Lower lobe of right lung (tissue), 2 donors: ENCODE measurements around the gene TTYH2. TPM values are rescaled to one million over a fixed set of nuclear protein-coding genes. Genes with fewer than 3 reads are reported as not detected.
A peak's percentile ranks its signal among the peaks of the same experiment; 100 is the strongest.
"Not testable (repeated sequence)": the region's sequence is repeated elsewhere in the genome, so short reads cannot be mapped to it uniquely, and the experiment has no call there.

ENCODE experiments used
- ATAC-seq, 2 donors: fragments of 200-7000 bp; cut with Tn5 transposase; one replicate each; pipeline ENCODE4 v1.9.1; 2020 to 2022; ENCODE audit warnings: mild to moderate bottlenecking in 2 of 2, moderate library complexity in 2 of 2
- DNase-seq: peaks from one replicate; pipeline ENCODE4 v3.0.0-alpha.2; 2020
- H3K27ac ChIP-seq: fragments of 200-600 bp; one replicate; pipeline ENCODE4 v1.8.0; 2022
- H3K27me3 ChIP-seq: fragments of 200-600 bp; one replicate; pipeline ENCODE4 v1.8.0; 2022; ENCODE audit warnings: low read depth
- H3K36me3 ChIP-seq: fragments of 200-600 bp; one replicate; pipeline ENCODE4 v1.8.0; 2022; ENCODE audit warnings: mild to moderate bottlenecking
- H3K4me1 ChIP-seq: fragments of 200-600 bp; one replicate; pipeline ENCODE4 v1.8.0; 2022
- H3K4me3 ChIP-seq: fragments of 200-600 bp; one replicate; pipeline ENCODE4 v1.8.0; 2022; ENCODE audit warnings: mild to moderate bottlenecking
- H3K9me3 ChIP-seq: fragments of 200-600 bp; one replicate; pipeline ENCODE4 v1.8.0; 2022
- intact Hi-C: fragments of 100-400 bp; cut with DNase I; formaldehyde crosslinking; loops from one replicate; pipeline ENCODE4 v1.11.0; 2022
- total RNA-seq: library from RNA; stranded (reverse); fragmentation: NEBNext Ultra II Directional; extraction: Animal tissue kit (Norgen Biotek cat#: 25700); gene quantifications from one replicate; pipeline ENCODE4 v1.2.1, GENCODE V29; 2021
- TF ChIP-seq, protein P1 (sequence below): fragments of 200-600 bp; IDR thresholded peaks from one replicate; pipeline ENCODE4 v1.8.0; 2022; ENCODE audit warnings: antibody characterized with exemption, mild to moderate bottlenecking
- donor health status: DM: no; HTN: yes; CAD: no; lungs with severe emphysema.

Gene TTYH2
- total RNA-seq, 1 donor from 2014 or later, result 7.7 TPM

GRCh38 chr17:74260525-74260850 is 47.1 kb downstream of the TTYH2 start:
- Histone ChIP-seq H3K27ac (no peak overlapping the region), H3K4me1 (no peaks in the 10 kb centered on the region), H3K36me3 (no peaks in the 10 kb centered on the region), H3K9me3 (no peaks in the 10 kb centered on the region), H3K27me3 (no peaks in the 10 kb centered on the region), H3K4me3 (no peak overlapping the region)
- DNase-seq (no peak), ATAC-seq (no peak)
- TF ChIP-seq, protein P1, sequence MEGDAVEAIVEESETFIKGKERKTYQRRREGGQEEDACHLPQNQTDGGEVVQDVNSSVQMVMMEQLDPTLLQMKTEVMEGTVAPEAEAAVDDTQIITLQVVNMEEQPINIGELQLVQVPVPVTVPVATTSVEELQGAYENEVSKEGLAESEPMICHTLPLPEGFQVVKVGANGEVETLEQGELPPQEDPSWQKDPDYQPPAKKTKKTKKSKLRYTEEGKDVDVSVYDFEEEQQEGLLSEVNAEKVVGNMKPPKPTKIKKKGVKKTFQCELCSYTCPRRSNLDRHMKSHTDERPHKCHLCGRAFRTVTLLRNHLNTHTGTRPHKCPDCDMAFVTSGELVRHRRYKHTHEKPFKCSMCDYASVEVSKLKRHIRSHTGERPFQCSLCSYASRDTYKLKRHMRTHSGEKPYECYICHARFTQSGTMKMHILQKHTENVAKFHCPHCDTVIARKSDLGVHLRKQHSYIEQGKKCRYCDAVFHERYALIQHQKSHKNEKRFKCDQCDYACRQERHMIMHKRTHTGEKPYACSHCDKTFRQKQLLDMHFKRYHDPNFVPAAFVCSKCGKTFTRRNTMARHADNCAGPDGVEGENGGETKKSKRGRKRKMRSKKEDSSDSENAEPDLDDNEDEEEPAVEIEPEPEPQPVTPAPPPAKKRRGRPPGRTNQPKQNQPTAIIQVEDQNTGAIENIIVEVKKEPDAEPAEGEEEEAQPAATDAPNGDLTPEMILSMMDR, result no peak
- intact Hi-C loops, result no loop called here

- H3K4me1 ChIP-seq, result no peaks in the 10 kb centered on the region
- H3K27me3 ChIP-seq, result no peaks in the 10 kb centered on the region
- H3K27ac ChIP-seq, result no peak overlapping the region
- TF ChIP-seq, protein P1, result no peak
- intact Hi-C loops, result no loop called here
- H3K9me3 ChIP-seq, result no peaks in the 10 kb centered on the region
- no peak for ATAC-seq
- no peaks in the 10 kb centered on the region for H3K36me3 ChIP-seq
- no peak overlapping the region for H3K4me3 ChIP-seq
- no peak for DNase-seq
Measured at GRCh38 chr17:74262601-74263000, 49.2 kb downstream of the TTYH2 start.

DNA sequence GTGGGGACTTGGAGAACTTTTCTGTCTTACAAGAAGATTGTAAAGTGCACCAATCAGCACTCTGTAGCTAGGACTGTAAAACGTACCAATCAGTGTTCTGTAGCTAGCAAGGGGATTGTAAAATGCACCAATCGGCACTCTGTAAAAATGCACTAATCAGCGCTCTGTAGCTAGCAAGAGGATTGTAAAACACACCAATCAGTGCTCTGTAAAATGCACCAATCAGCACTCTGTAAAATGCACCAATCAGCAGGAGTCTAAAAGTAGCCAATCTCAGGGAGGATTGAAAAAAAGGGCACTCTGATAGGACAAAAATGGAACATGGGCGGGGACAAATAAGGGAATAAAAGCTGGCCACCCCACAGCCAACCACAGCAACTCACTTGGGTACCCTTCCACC is 53.7 kb downstream of the TTYH2 start:
- intact Hi-C loops, H3K36me3 ChIP-seq, H3K9me3 ChIP-seq, DNase-seq, H3K27ac ChIP-seq, ATAC-seq, H3K27me3 ChIP-seq, H3K4me3 ChIP-seq: not testable (repeated sequence)
- peaks cover 12% of the 10 kb centered on the region for H3K4me1 ChIP-seq

- Histone ChIP-seq H3K27me3 (no peaks in the 10 kb centered on the region), H3K4me1 (peaks cover 14% of the 10 kb centered on the region), H3K9me3 (no peaks in the 10 kb centered on the region), H3K27ac (no peak overlapping the region), H3K4me3 (no peak overlapping the region), H3K36me3 (no peaks in the 10 kb centered on the region)
- ATAC-seq, result peak in 1 of 2 donors; percentile 15
- TF ChIP-seq, protein P1, result no peak
- intact Hi-C loops, result no loop called here
- no peak for DNase-seq
Measured at GRCh38 chr17:74267579-74267978, 54.2 kb downstream of the TTYH2 start.

DNA sequence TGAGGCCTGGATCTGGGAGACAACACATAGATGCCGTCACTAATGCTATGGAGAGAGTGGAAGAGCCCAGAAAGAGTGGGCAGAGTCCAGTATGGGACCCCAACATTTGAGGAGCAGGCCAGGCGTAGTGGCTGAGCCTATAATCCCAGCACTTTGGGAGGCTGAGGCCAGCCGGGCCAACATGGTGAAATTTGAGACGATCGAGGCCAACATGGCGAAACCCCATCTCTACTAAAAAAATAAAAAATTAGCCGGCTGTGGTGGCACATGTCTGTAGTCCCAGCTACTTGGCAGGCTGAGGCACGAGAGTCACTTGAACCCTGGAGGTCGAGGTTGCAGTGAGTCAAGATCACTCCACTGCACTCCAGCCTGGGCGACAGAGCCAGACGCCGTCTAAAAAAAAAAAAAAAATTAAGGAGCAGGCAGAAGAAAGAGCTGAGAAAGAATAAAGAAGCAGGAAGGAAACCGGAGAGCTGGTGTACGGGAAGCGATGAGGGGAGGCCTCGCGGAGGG is 54.7 kb downstream of the TTYH2 start:
- no peaks in the 10 kb centered on the region for H3K9me3 ChIP-seq
- peak; percentile 71 for DNase-seq
- peak overlapping the region; percentile 58 for H3K27ac ChIP-seq
- no peaks in the 10 kb centered on the region for H3K27me3 ChIP-seq
- no peaks in the 10 kb centered on the region for H3K36me3 ChIP-seq
- TF ChIP-seq, protein P1, result no peak
- H3K4me3 ChIP-seq, result no peak overlapping the region
- peak; percentile 52 to 73 for ATAC-seq
- peaks cover 14% of the 10 kb centered on the region for H3K4me1 ChIP-seq
- intact Hi-C loops, result no loop called here

DNA sequence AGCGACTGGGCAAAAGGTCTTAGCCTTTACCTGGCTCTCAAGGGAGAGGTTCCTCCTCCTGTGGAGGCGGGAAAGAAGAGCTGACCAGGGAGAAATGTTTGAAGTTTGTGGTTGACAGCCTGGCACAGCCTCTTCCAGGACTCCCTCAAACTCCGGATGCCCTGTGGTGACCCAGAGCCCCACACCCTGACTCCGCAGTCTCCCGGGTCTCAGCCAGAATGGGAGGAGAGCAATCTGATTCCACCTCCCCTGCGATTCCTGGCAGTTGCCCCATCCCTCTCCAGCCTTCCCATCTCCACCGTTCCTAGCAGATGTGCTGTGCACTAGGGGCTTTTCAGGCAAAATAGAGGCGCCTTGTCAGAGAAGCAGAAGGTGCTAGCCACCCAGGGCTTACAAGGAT is 55.2 kb downstream of the TTYH2 start:
- peak; percentile 54 to 56 for ATAC-seq

More for the DNA sequence above, 55.2 kb downstream of the TTYH2 start:
- TF ChIP-seq, protein P1, result no peak
- no peak for DNase-seq
- H3K27ac ChIP-seq, result peak overlapping the region; percentile 58
- intact Hi-C loops, result no loop called here
- no peaks in the 10 kb centered on the region for H3K9me3 ChIP-seq
- no peaks in the 10 kb centered on the region for H3K36me3 ChIP-seq
- no peak overlapping the region for H3K4me3 ChIP-seq
- peaks cover 14% of the 10 kb centered on the region for H3K4me1 ChIP-seq
- no peaks in the 10 kb centered on the region for H3K27me3 ChIP-seq
